PC-9 (cell line): Measurements from ENCODE around the gene ATP2C2.

ENCODE experiments used
- EZH2 ChIP-seq: fragments of 200-600 bp; sonication (generic); IDR thresholded peaks from 2 replicates; pipeline ENCODE4 v1.8.0; 2017; ENCODE audit warnings: antibody characterized with exemption, low read depth
- TF ChIP-seq, protein P1 (sequence below): fragments of 200-600 bp; sonication (generic); conservative IDR thresholded peaks from 2 replicates; pipeline ENCODE4 v1.6.1; 2017; ENCODE audit warnings: mixed run types, antibody characterized with exemption, mild to moderate bottlenecking, moderate library complexity

GRCh38 chr16:84486126-84486525 lies 117.8 kb downstream of the ATP2C2 start:
- TF ChIP-seq, protein P1, sequence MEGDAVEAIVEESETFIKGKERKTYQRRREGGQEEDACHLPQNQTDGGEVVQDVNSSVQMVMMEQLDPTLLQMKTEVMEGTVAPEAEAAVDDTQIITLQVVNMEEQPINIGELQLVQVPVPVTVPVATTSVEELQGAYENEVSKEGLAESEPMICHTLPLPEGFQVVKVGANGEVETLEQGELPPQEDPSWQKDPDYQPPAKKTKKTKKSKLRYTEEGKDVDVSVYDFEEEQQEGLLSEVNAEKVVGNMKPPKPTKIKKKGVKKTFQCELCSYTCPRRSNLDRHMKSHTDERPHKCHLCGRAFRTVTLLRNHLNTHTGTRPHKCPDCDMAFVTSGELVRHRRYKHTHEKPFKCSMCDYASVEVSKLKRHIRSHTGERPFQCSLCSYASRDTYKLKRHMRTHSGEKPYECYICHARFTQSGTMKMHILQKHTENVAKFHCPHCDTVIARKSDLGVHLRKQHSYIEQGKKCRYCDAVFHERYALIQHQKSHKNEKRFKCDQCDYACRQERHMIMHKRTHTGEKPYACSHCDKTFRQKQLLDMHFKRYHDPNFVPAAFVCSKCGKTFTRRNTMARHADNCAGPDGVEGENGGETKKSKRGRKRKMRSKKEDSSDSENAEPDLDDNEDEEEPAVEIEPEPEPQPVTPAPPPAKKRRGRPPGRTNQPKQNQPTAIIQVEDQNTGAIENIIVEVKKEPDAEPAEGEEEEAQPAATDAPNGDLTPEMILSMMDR, result no peak
- TF ChIP-seq EZH2, result no peak
